ENCODE results near the gene CNGB1.
"Not testable (repeated sequence)": the region's sequence is repeated elsewhere in the genome, so short reads cannot be mapped to it uniquely, and the experiment has no call there.

The CNGB1 gene

DNA sequence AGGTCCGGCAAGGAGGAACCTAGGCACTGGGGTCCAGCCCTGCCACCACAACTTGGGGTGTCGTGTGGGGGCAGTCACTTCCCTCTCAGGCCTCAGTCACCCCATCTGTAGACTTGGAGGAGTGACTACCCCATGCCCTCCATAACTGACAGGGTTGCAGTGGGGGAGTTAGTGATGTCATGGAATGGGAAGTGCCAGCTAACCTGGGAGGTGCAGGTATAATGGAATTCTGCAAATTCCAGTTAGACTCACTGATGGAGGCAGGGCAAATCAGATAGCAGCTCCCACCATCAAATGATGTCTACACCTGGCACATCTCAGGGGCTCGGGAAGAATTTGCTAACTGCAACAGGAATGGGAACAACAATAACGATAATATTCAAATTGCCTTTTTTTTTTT, 72.9 kb downstream of the CNGB1 start:
- no peak for DNase-seq
- ChIA-PET POLR2A (no interaction called here), CTCF (interaction anchor here (0.9 to 4.3 kb wide), 12 partner anchors 7 to 322 kb away, joined by 3 to 32 read pairs (median 4); partner anchors contain the start of genes USB1 and ZNF319)
- H3K9me3 ChIP-seq (ENCODE audit: control extremely low read depth in 1 of 5, control insufficient read depth in 4 of 5, insufficient read depth in 2 of 5, low read depth in 1 of 5, low read length in 4 of 5) = no peaks in the 10 kb centered on the region
- no peaks in the 10 kb centered on the region for H3K27me3 ChIP-seq (replicated peaks in 2 of 5; ENCODE audit: control insufficient read depth in 4 of 5, insufficient read depth in 5 of 5, low read length in 4 of 5)
- H3K4me3 ChIP-seq (ENCODE audit: control insufficient read depth in 1 of 7, extremely low read depth in 1 of 7, insufficient read depth in 4 of 7, low read depth in 2 of 7, low read length in 6 of 7) = no peak overlapping the region
- H3K27ac ChIP-seq (ENCODE audit: insufficient read depth in 1 of 2, low read depth in 1 of 2, low read length in 2 of 2, poor library complexity in 1 of 2, severe bottlenecking in 2 of 2) = no peak overlapping the region
- no peaks in the 10 kb centered on the region for H3K36me3 ChIP-seq (ENCODE audit: control insufficient read depth in 4 of 4, insufficient read depth in 4 of 4, low read length in 3 of 4)
- WGBS (ENCODE audit: insufficient coverage) = 93% methylated on average over 3 of the region's 4 CpGs
- peaks cover 0 to 15% (median 10%) of the 10 kb centered on the region in 4 experiments for H3K4me1 ChIP-seq (ENCODE audit: control extremely low read depth in 1 of 4, control insufficient read depth in 4 of 4, insufficient read depth in 4 of 4, low read length in 3 of 4)

DNA sequence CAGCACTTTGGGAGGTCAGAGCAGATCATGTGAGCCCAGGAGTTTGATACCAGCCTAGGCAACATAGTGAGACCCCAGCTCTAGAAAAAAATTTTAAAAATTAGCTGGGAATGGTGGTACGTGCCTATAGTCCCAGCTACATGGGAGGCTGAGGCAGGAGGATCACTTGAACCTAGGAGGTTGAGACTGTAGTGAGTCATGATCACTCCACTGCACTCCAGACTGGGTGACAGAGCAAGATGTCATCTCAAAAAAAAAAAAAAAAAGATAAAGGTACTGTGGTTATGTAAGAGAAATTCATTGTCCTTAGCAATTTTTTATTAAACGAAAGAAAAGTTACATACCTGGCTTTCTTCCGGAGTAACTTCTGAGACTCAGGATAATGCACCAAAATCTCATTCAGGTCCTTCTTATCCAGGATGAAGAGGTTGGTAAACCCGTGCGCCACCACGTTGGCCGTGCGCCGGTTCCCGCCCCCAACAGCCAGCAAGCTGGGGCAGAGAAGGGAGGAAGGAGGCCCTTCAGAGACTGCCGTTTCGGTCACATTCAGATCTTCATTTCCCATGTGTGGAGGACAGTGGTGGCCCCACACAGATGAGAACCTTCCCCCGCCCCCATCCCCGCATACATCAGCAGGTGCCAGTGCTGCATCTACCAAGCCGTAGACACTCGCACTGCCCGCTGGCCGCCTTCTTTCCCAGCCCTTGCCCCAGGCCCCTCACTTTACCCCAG, 73.7 kb downstream of the CNGB1 start:
- no peaks in the 10 kb centered on the region for H3K36me3 ChIP-seq (ENCODE audit: control insufficient read depth in 4 of 4, insufficient read depth in 4 of 4, low read length in 3 of 4)
- H3K27ac ChIP-seq (ENCODE audit: insufficient read depth in 1 of 2, low read depth in 1 of 2, low read length in 2 of 2, poor library complexity in 1 of 2, severe bottlenecking in 2 of 2) = no peak overlapping the region
- H3K9me3 ChIP-seq (ENCODE audit: control extremely low read depth in 1 of 5, control insufficient read depth in 4 of 5, insufficient read depth in 2 of 5, low read depth in 1 of 5, low read length in 4 of 5) = no peaks in the 10 kb centered on the region
- 89% methylated on average over 17 of the region's 18 CpGs for WGBS (ENCODE audit: insufficient coverage)
- H3K4me1 ChIP-seq (ENCODE audit: control extremely low read depth in 1 of 4, control insufficient read depth in 4 of 4, insufficient read depth in 4 of 4, low read length in 3 of 4) = peaks cover 0 to 23% (median 15%) of the 10 kb centered on the region in 4 experiments
- ChIA-PET CTCF (interaction anchor here (0.9 to 4.3 kb wide), 5 partner anchors 9 to 107 kb away, joined by 3 to 32 read pairs (median 6); partner anchors contain the start of genes USB1 and ZNF319), POLR2A (no interaction called here)
- no peaks in the 10 kb centered on the region for H3K27me3 ChIP-seq (replicated peaks in 2 of 5; ENCODE audit: control insufficient read depth in 4 of 5, insufficient read depth in 5 of 5, low read length in 4 of 5)
- no peak overlapping the region for H3K4me3 ChIP-seq (ENCODE audit: control insufficient read depth in 1 of 7, extremely low read depth in 1 of 7, insufficient read depth in 4 of 7, low read depth in 2 of 7, low read length in 6 of 7)
- no peak for DNase-seq

DNA sequence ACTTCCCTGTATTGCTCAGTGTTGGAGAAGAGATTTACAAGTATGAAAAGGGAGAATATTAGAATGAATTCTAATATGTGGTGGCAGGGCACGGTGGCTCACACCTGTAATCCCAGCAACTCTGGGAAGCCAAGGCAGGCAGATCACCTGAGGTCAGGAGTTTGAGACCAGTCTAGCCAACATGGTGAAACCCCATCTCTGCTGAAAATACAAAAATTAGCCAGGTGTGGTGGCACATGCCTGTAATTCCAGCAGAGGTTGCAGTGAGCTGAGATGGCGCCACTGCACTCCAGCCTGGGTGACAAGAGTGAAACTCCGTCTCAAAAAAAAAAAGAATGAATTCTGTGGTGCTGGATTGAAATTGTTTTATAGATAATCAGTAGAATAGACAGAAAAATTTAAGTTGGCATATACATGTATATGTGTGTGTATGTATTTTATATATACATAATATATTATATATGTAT, 75.8 kb downstream of the CNGB1 start:
- H3K36me3 ChIP-seq (ENCODE audit: control insufficient read depth in 4 of 4, insufficient read depth in 4 of 4, low read length in 3 of 4); H3K27ac ChIP-seq (ENCODE audit: insufficient read depth in 1 of 2, low read depth in 1 of 2, low read length in 2 of 2, poor library complexity in 1 of 2, severe bottlenecking in 2 of 2); H3K9me3 ChIP-seq (ENCODE audit: control extremely low read depth in 1 of 5, control insufficient read depth in 4 of 5, insufficient read depth in 2 of 5, low read depth in 1 of 5, low read length in 4 of 5); POLR2A ChIA-PET; H3K4me3 ChIP-seq (ENCODE audit: control insufficient read depth in 1 of 7, extremely low read depth in 1 of 7, insufficient read depth in 4 of 7, low read depth in 2 of 7, low read length in 6 of 7); DNase-seq; H3K27me3 ChIP-seq (replicated peaks in 2 of 5; ENCODE audit: control insufficient read depth in 4 of 5, insufficient read depth in 5 of 5, low read length in 4 of 5); CTCF ChIA-PET: not testable (repeated sequence)
- H3K4me1 ChIP-seq (ENCODE audit: control extremely low read depth in 1 of 4, control insufficient read depth in 4 of 4, insufficient read depth in 4 of 4, low read length in 3 of 4) = peaks cover 0 to 35% (median 20%) of the 10 kb centered on the region in 4 experiments
- WGBS (ENCODE audit: insufficient coverage) = 100% methylated on average over 1 of the region's 3 CpGs

DNA sequence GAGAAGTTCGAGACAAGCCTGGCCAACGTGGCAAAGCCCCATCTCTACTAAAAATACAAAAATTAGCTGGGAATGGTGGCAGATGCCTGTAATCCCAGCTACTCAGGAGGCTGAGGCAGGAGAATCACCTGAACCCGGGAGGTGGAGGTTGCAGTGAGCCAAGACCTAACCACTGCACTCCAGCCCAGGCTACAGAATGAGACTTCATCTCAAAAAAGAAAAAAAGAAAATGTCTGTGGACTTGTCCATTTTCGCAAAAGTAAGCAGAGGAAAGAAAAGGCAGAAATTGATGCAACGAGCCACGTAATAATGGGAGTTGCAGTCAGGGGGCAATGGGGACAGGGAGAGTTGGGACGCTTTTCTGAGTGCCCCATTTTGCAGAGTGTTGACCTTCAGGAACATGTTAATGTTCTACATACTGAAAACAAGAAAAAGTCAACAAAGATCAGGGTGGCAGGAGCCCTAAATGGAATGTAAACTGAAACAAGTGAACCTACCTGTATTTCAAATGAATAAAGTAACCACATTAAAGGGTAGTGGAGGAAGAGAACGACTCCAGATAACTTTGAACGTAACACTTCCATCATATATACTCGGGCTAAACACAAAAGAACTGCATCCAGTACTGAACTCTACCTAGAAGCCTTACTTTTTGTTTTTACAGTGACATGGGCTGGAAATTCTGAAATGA, 76.4 kb downstream of the CNGB1 start:
- DNase-seq = no peak
- H3K4me3 ChIP-seq (ENCODE audit: control insufficient read depth in 1 of 7, extremely low read depth in 1 of 7, insufficient read depth in 4 of 7, low read depth in 2 of 7, low read length in 6 of 7) = no peak overlapping the region
- no peaks in the 10 kb centered on the region for H3K9me3 ChIP-seq (ENCODE audit: control extremely low read depth in 1 of 5, control insufficient read depth in 4 of 5, insufficient read depth in 2 of 5, low read depth in 1 of 5, low read length in 4 of 5)
- H3K36me3 ChIP-seq (ENCODE audit: control insufficient read depth in 4 of 4, insufficient read depth in 4 of 4, low read length in 3 of 4) = no peaks in the 10 kb centered on the region
- H3K27ac ChIP-seq (ENCODE audit: insufficient read depth in 1 of 2, low read depth in 1 of 2, low read length in 2 of 2, poor library complexity in 1 of 2, severe bottlenecking in 2 of 2) = no peak overlapping the region
- CTCF ChIA-PET = interaction anchor here (0.9 kb wide), 1 partner anchor 11 kb away, joined by 3 read pairs; no protein-coding TSS in a partner anchor
- no peaks in the 10 kb centered on the region for H3K27me3 ChIP-seq (replicated peaks in 2 of 5; ENCODE audit: control insufficient read depth in 4 of 5, insufficient read depth in 5 of 5, low read length in 4 of 5)
- POLR2A ChIA-PET = interaction anchor here (0.7 kb wide), 1 partner anchor 11 kb away, joined by 3 read pairs; no protein-coding TSS in a partner anchor
- WGBS (ENCODE audit: insufficient coverage) = 94% methylated on average over 7 of the region's 10 CpGs
- H3K4me1 ChIP-seq (ENCODE audit: control extremely low read depth in 1 of 4, control insufficient read depth in 4 of 4, insufficient read depth in 4 of 4, low read length in 3 of 4) = peaks cover 0 to 40% (median 22%) of the 10 kb centered on the region in 4 experiments

DNA sequence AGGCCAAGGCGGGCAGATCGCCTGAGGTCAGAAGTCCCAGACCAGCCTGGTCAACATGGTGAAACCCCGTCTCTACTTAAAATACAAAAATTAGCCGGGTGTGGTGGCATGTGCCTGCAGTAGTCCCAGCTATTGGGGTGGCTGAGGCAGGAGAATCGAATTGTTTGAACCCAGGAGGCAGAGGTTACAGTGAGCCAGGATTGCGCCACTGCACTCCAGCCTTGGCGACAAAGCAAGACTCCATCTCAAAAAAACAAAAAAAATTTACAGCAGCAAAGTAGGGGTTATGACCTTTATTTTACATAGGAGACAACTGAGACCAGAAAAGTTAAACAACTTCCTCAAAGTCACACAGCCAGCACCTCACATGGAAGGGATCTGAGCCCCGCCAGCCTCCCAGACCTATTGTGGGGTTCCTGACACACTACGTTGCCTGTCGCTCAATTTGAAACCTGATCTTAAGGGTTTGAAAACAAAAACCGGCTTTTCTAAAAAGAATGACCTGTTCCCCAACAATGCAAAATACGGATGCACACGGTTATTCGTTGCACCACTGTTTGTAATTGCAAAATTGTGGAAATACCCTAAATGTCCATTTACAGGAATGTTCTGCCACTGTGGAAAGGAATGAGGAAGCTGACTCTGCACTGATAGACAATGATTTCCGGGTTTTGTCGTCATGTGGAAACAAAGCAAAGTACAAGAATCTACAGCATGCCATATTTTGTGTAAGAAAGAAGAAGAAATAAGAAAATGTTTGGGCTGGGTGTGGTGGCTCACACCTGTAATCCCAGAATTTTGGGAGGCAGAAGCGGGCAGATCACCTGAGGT, 77.2 kb downstream of the CNGB1 start:
- Histone ChIP-seq H3K36me3 (ENCODE audit: control insufficient read depth in 4 of 4, insufficient read depth in 4 of 4, low read length in 3 of 4) (no peaks in the 10 kb centered on the region), H3K4me3 (ENCODE audit: control insufficient read depth in 1 of 7, extremely low read depth in 1 of 7, insufficient read depth in 4 of 7, low read depth in 2 of 7, low read length in 6 of 7) (peak overlapping the region in 3 of 7 experiments; percentile 22 to 38 (median 25)), H3K4me1 (ENCODE audit: control extremely low read depth in 1 of 4, control insufficient read depth in 4 of 4, insufficient read depth in 4 of 4, low read length in 3 of 4) (peaks cover 0 to 40% (median 22%) of the 10 kb centered on the region in 4 experiments), H3K27me3 (replicated peaks in 2 of 5; ENCODE audit: control insufficient read depth in 4 of 5, insufficient read depth in 5 of 5, low read length in 4 of 5) (no peaks in the 10 kb centered on the region), H3K9me3 (ENCODE audit: control extremely low read depth in 1 of 5, control insufficient read depth in 4 of 5, insufficient read depth in 2 of 5, low read depth in 1 of 5, low read length in 4 of 5) (no peaks in the 10 kb centered on the region), H3K27ac (ENCODE audit: insufficient read depth in 1 of 2, low read depth in 1 of 2, low read length in 2 of 2, poor library complexity in 1 of 2, severe bottlenecking in 2 of 2) (peak overlapping the region; percentile 40 to 45)
- DNase-seq = peak; percentile 71 to 94 (median 93)
- ChIA-PET POLR2A (interaction anchor here (0.6 to 0.7 kb wide), 2 partner anchors 10 to 26 kb away, joined by 3 read pairs; no protein-coding TSS in a partner anchor), CTCF (interaction anchor here (0.9 to 2.0 kb wide), 2 partner anchors 12 to 20 kb away, joined by 3 to 5 read pairs; no protein-coding TSS in a partner anchor)
- 32% methylated on average over 13 of the region's 17 CpGs for WGBS (ENCODE audit: insufficient coverage)

DNA sequence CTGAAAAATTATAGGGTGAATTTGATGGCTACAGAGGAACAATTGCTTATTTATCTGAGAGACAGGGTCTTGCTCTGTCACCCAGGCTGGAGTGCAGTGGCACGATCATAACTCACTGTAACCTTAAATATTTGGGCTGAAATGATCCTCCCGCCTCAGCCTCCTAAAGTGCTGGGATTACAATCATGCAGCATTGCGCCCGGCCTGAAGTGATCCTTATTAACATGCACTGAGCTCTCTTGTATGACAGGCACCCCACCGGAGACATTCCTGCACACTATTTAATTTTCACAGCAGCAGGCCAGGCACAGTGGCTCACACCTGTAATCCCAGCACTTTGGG, 77.7 kb downstream of the CNGB1 start:
- POLR2A ChIA-PET = interaction anchor here (0.6 kb wide), 1 partner anchor 26 kb away, joined by 3 read pairs; no protein-coding TSS in a partner anchor
- 89% methylated on average over 4 of the region's 5 CpGs for WGBS (ENCODE audit: insufficient coverage)
- Histone ChIP-seq H3K9me3 (ENCODE audit: control extremely low read depth in 1 of 5, control insufficient read depth in 4 of 5, insufficient read depth in 2 of 5, low read depth in 1 of 5, low read length in 4 of 5) (no peaks in the 10 kb centered on the region), H3K4me1 (ENCODE audit: control extremely low read depth in 1 of 4, control insufficient read depth in 4 of 4, insufficient read depth in 4 of 4, low read length in 3 of 4) (peaks cover 0 to 40% (median 22%) of the 10 kb centered on the region in 4 experiments), H3K27me3 (replicated peaks in 2 of 5; ENCODE audit: control insufficient read depth in 4 of 5, insufficient read depth in 5 of 5, low read length in 4 of 5) (no peaks in the 10 kb centered on the region), H3K36me3 (ENCODE audit: control insufficient read depth in 4 of 4, insufficient read depth in 4 of 4, low read length in 3 of 4) (no peaks in the 10 kb centered on the region), H3K27ac (ENCODE audit: insufficient read depth in 1 of 2, low read depth in 1 of 2, low read length in 2 of 2, poor library complexity in 1 of 2, severe bottlenecking in 2 of 2) (no peak overlapping the region), H3K4me3 (ENCODE audit: control insufficient read depth in 1 of 7, extremely low read depth in 1 of 7, insufficient read depth in 4 of 7, low read depth in 2 of 7, low read length in 6 of 7) (no peak overlapping the region)
- DNase-seq = no peak
- CTCF ChIA-PET = interaction anchor here (0.8 to 2.4 kb wide), 4 partner anchors 19 to 93 kb away, joined by 3 to 16 read pairs (median 4); no protein-coding TSS in a partner anchor
